Gastroesophageal sphincter (tissue), 3 donors: Measurements from ENCODE around the gene RGCC.

Source experiments
- POLR2AphosphoS5 ChIP-seq: sonication (generic); formaldehyde crosslinking; IDR thresholded peaks from one replicate; pipeline ENCODE4 v1.6.1; 2017; ENCODE audit warnings: antibody characterized with exemption
- TF ChIP-seq, protein P1 (sequence below), 4 experiments: fragments of 200-600 bp in 2 of 4; fragments of 450-650 bp in 2 of 4; sonication (generic) in 1 of 4; IDR thresholded peaks; one replicate each; pipeline ENCODE4 v1.5.1; 2017 to 2019; ENCODE audit warnings: antibody characterized with exemption in 4 of 4, mild to moderate bottlenecking in 2 of 4, moderate library complexity in 2 of 4

DNA sequence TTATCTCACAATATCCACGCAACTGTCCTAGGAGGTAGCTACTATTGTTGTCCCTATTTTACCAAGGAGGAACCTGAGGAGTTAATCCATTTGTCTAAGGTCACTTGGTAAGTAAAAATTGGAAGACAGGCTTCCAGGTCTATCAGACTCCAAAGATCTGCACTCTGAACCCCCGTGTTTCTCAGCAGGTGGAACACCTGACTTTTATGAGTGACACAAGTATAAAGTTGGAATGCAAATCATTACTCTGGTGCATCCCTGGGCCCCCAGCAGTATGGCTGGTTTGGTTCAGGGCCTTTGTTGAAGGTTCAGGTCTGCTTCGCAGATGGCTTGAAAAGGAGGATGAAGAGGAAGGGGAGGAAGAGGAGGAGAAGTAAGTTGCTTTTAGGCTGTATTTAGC lies 46.0 kb downstream of the RGCC start:
- TF ChIP-seq POLR2AphosphoS5 = no peak
- TF ChIP-seq, protein P1, sequence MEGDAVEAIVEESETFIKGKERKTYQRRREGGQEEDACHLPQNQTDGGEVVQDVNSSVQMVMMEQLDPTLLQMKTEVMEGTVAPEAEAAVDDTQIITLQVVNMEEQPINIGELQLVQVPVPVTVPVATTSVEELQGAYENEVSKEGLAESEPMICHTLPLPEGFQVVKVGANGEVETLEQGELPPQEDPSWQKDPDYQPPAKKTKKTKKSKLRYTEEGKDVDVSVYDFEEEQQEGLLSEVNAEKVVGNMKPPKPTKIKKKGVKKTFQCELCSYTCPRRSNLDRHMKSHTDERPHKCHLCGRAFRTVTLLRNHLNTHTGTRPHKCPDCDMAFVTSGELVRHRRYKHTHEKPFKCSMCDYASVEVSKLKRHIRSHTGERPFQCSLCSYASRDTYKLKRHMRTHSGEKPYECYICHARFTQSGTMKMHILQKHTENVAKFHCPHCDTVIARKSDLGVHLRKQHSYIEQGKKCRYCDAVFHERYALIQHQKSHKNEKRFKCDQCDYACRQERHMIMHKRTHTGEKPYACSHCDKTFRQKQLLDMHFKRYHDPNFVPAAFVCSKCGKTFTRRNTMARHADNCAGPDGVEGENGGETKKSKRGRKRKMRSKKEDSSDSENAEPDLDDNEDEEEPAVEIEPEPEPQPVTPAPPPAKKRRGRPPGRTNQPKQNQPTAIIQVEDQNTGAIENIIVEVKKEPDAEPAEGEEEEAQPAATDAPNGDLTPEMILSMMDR (IDR thresholded peaks at IDR 0.05) = no peak
